ENCODE measurements around the gene MSRB2.
"Not testable (repeated sequence)": the region's sequence is repeated elsewhere in the genome, so short reads cannot be mapped to it uniquely, and the experiment has no call there.

MSRB2 gene

GRCh38 chr10:23070092-23070912, 25.1 kb upstream of the MSRB2 start:
- not testable (repeated sequence) for DNase-seq (ENCODE audit: low read depth in 3 of 3)

- no peak for DNase-seq (ENCODE audit: low read depth in 3 of 3)
Observed at GRCh38 chr10:23070913-23071218, 24.5 kb upstream of the MSRB2 start.

GRCh38 chr10:23072593-23072992, 22.8 kb upstream of the MSRB2 start:
- DNase-seq (ENCODE audit: low read depth in 3 of 3), result not testable (repeated sequence)

GRCh38 chr10:23073527-23073926, 21.9 kb upstream of the MSRB2 start:
- DNase-seq (ENCODE audit: low read depth in 3 of 3), result no peak

- DNase-seq (ENCODE audit: low read depth in 3 of 3), result no peak
Observed at GRCh38 chr10:23075672-23076071, 19.7 kb upstream of the MSRB2 start.

- no peak for DNase-seq (ENCODE audit: low read depth in 3 of 3)
Observed at GRCh38 chr10:23078114-23078513, 17.3 kb upstream of the MSRB2 start.

GRCh38 chr10:23079700-23080099, 15.7 kb upstream of the MSRB2 start:
- DNase-seq (ENCODE audit: low read depth in 3 of 3), result no peak

- no peak for DNase-seq (ENCODE audit: low read depth in 3 of 3)
Observed at GRCh38 chr10:23080262-23080661, 15.1 kb upstream of the MSRB2 start.

GRCh38 chr10:23081221-23081750, 14.1 kb upstream of the MSRB2 start:
- no peak for DNase-seq (ENCODE audit: low read depth in 3 of 3)

- no peak for DNase-seq (ENCODE audit: low read depth in 3 of 3)
Observed at GRCh38 chr10:23081891-23082290, 13.5 kb upstream of the MSRB2 start.

- no peak for DNase-seq (ENCODE audit: low read depth in 3 of 3)
Observed at GRCh38 chr10:23088609-23089008, 6.8 kb upstream of the MSRB2 start.

- DNase-seq (ENCODE audit: low read depth in 3 of 3), result no peak
Observed at GRCh38 chr10:23094786-23095403, 484 bp upstream of the MSRB2 start.

GRCh38 chr10:23095966-23096801, 805 bp downstream of the MSRB2 start:
- DNase-seq (ENCODE audit: low read depth in 3 of 3), result no peak

GRCh38 chr10:23096802-23097549, 1.6 kb downstream of the MSRB2 start:
- no peak for DNase-seq (ENCODE audit: low read depth in 3 of 3)

- DNase-seq (ENCODE audit: low read depth in 3 of 3), result no peak
Observed at GRCh38 chr10:23099079-23099478, 3.7 kb downstream of the MSRB2 start.

- no peak for DNase-seq (ENCODE audit: low read depth in 3 of 3)
Observed at GRCh38 chr10:23099816-23100215, 4.4 kb downstream of the MSRB2 start.

- no peak for DNase-seq (ENCODE audit: low read depth in 3 of 3)
Observed at GRCh38 chr10:23100331-23101030, 5.1 kb downstream of the MSRB2 start.

GRCh38 chr10:23106331-23107072, 11.1 kb downstream of the MSRB2 start:
- DNase-seq (ENCODE audit: low read depth in 3 of 3), result no peak

GRCh38 chr10:23110722-23111516, 15.5 kb downstream of the MSRB2 start:
- no peak for DNase-seq (ENCODE audit: low read depth in 3 of 3)
